ENCODE data around the gene PCSK1.
A peak's percentile ranks its signal among the peaks of the same experiment; 100 is the strongest.
"Not testable (repeated sequence)": the region's sequence is repeated elsewhere in the genome, so short reads cannot be mapped to it uniquely, and the experiment has no call there.

Gene PCSK1

GRCh38 chr5:96367337-96367736, 65.7 kb downstream of the PCSK1 start:
- DNase-seq: not testable (repeated sequence)

GRCh38 chr5:96354237-96354636, 78.8 kb downstream of the PCSK1 start:
- DNase-seq: no peak

GRCh38 chr5:96353220-96353619, 79.8 kb downstream of the PCSK1 start:
- no peak for DNase-seq

GRCh38 chr5:96350678-96351077, 82.4 kb downstream of the PCSK1 start:
- no peak for DNase-seq

GRCh38 chr5:96348536-96348935, 84.5 kb downstream of the PCSK1 start:
- DNase-seq: no peak

- no peak for DNase-seq
Measured at GRCh38 chr5:96347502-96348292, 85.4 kb downstream of the PCSK1 start.

- DNase-seq: peak; percentile 16 to 74
Measured at GRCh38 chr5:96344678-96345577, 88.1 kb downstream of the PCSK1 start.

GRCh38 chr5:96343094-96343493, 90.0 kb downstream of the PCSK1 start:
- DNase-seq: no peak

- no peak for DNase-seq
Measured at GRCh38 chr5:96342581-96342980, 90.5 kb downstream of the PCSK1 start.

Data from CD4-positive, alpha-beta T cell treated with Interferon alpha-2 for 1 hour (primary cell).